ENCODE measurements around the gene ZP3. TPM values are rescaled to one million over a fixed set of nuclear protein-coding genes. Genes with fewer than 3 reads are reported as not detected.
"Not testable (repeated sequence)": the region's sequence is repeated elsewhere in the genome, so short reads cannot be mapped to it uniquely, and the experiment has no call there.

The ZP3 gene
- total and polyA plus RNA-seq, 4 donors = 0.38 to 3.2 (median 1.8) TPM

GRCh38 chr7:76467743-76468404 is 43.1 kb downstream of the ZP3 start:
- not testable (repeated sequence) for H3K9me3 ChIP-seq (ENCODE audit: control insufficient read depth, low read length); DNase-seq
- 84 to 88% methylated on average over 10 of the region's 14 CpGs for WGBS, 2 donors

GRCh38 chr7:76471556-76472221 is 46.9 kb downstream of the ZP3 start:
- H3K36me3 ChIP-seq (ENCODE audit: control insufficient read depth in 1 of 2, insufficient read depth in 2 of 2, low read length in 1 of 2); H3K27me3 ChIP-seq (ENCODE audit: control insufficient read depth in 1 of 2, insufficient read depth in 2 of 2, low read length in 1 of 2); intact Hi-C loops (cut with DNase I); H3K4me3 ChIP-seq (ENCODE audit: low read length in 2 of 2); DNase-seq; H3K4me1 ChIP-seq (ENCODE audit: control insufficient read depth in 1 of 2, insufficient read depth in 2 of 2, low read length in 2 of 2); ATAC-seq (ENCODE audit: low FRiP score); H3K27ac ChIP-seq (ENCODE audit: low read depth in 1 of 2, low read length in 2 of 2); H3K9me3 ChIP-seq (ENCODE audit: control insufficient read depth, low read length): not testable (repeated sequence)
- 86 to 88% methylated on average over 9 to 10 of the region's 10 CpGs for WGBS, 2 donors

More at GRCh38 chr7:76467743-76468404, 43.1 kb downstream of the ZP3 start:
- peak; percentile 37 for ATAC-seq (ENCODE audit: low FRiP score)
- H3K36me3 ChIP-seq (ENCODE audit: control insufficient read depth in 1 of 2, insufficient read depth in 2 of 2, low read length in 1 of 2); H3K27ac ChIP-seq (ENCODE audit: low read depth in 1 of 2, low read length in 2 of 2); H3K4me1 ChIP-seq (ENCODE audit: control insufficient read depth in 1 of 2, insufficient read depth in 2 of 2, low read length in 2 of 2); intact Hi-C loops (cut with DNase I); H3K4me3 ChIP-seq (ENCODE audit: low read length in 2 of 2); H3K27me3 ChIP-seq (ENCODE audit: control insufficient read depth in 1 of 2, insufficient read depth in 2 of 2, low read length in 1 of 2): not testable (repeated sequence)

DNA sequence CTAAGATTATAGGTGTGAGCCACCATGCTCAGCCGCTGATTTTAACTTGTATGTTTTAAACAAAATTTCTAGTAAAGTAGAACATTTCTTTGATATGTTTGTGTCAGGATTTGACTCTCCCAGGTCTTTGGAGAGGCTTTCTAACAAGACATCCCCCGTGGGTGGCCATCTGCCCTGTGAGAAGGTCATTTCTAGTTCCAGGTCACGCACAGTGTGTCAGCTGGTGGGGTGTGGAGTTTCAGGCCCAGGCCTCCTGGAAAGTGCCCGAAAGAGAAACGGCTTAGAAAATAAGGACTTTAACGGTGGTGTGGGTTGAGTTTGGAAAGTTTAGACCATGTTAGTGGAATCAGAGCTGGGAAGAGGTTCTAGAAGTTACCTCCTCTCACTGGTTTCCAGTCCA is 48.3 kb downstream of the ZP3 start:
- H3K27ac ChIP-seq (ENCODE audit: low read depth in 1 of 2, low read length in 2 of 2); ATAC-seq (ENCODE audit: low FRiP score); H3K36me3 ChIP-seq (ENCODE audit: control insufficient read depth in 1 of 2, insufficient read depth in 2 of 2, low read length in 1 of 2); H3K9me3 ChIP-seq (ENCODE audit: control insufficient read depth, low read length); intact Hi-C loops (cut with DNase I); DNase-seq; H3K4me3 ChIP-seq (ENCODE audit: low read length in 2 of 2); H3K27me3 ChIP-seq (ENCODE audit: control insufficient read depth in 1 of 2, insufficient read depth in 2 of 2, low read length in 1 of 2); H3K4me1 ChIP-seq (ENCODE audit: control insufficient read depth in 1 of 2, insufficient read depth in 2 of 2, low read length in 2 of 2): not testable (repeated sequence)
- WGBS, 2 donors = 93% methylated on average over 2 of the region's 6 CpGs

- H3K27me3 ChIP-seq (ENCODE audit: control insufficient read depth in 1 of 2, insufficient read depth in 2 of 2, low read length in 1 of 2); DNase-seq; H3K4me1 ChIP-seq (ENCODE audit: control insufficient read depth in 1 of 2, insufficient read depth in 2 of 2, low read length in 2 of 2); intact Hi-C loops (cut with DNase I); H3K9me3 ChIP-seq (ENCODE audit: control insufficient read depth, low read length); H3K27ac ChIP-seq (ENCODE audit: low read depth in 1 of 2, low read length in 2 of 2); ATAC-seq (ENCODE audit: low FRiP score); H3K36me3 ChIP-seq (ENCODE audit: control insufficient read depth in 1 of 2, insufficient read depth in 2 of 2, low read length in 1 of 2); H3K4me3 ChIP-seq (ENCODE audit: low read length in 2 of 2): not testable (repeated sequence)
- WGBS, 2 donors = 90% methylated on average over 2 to 5 of the region's 11 CpGs
These were observed 51.5 kb downstream of the ZP3 start for GRCh38 chr7:76476280-76476679.

DNA sequence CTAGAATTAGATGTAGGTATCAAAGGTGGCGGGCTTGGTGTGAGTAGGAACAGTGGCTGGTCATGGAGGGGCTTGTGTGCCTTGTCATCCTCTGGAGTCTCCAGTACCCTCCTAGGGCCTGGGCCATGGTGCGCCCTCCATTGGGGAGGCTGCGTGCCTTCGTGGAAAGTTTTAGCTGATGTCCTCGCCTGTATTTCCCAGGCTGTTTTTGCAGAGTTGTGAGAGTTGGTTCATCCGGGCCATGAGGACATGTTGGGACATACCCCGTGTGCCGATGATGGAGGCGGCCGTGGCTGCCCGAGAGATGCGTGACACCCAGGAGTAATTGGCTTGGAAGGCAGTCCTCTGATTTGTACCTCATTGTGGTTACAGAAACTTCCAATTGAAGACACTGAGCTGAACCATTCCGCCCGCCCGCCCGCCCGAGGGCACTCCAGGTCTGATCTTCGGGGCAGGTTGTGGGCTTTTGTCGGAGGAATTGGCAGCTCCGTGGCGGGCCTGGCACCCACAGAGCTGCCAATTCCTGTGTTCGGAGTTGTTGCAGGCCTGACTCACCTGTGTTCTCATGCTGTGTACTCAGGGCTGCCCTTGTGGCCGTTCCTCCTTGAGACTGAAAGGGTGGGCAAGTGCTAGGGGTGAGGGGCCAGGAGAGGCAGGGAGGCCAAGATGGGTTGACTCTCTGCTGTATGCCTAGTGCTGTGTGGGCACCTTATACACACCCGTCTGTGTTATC is 52.2 kb downstream of the ZP3 start:
- H3K27me3 ChIP-seq (ENCODE audit: control insufficient read depth in 1 of 2, insufficient read depth in 2 of 2, low read length in 1 of 2); H3K36me3 ChIP-seq (ENCODE audit: control insufficient read depth in 1 of 2, insufficient read depth in 2 of 2, low read length in 1 of 2); H3K4me3 ChIP-seq (ENCODE audit: low read length in 2 of 2); H3K9me3 ChIP-seq (ENCODE audit: control insufficient read depth, low read length); H3K27ac ChIP-seq (ENCODE audit: low read depth in 1 of 2, low read length in 2 of 2); H3K4me1 ChIP-seq (ENCODE audit: control insufficient read depth in 1 of 2, insufficient read depth in 2 of 2, low read length in 2 of 2); DNase-seq; intact Hi-C loops (cut with DNase I); ATAC-seq (ENCODE audit: low FRiP score): not testable (repeated sequence)
- 90 to 92% methylated on average over 13 to 23 of the region's 24 CpGs for WGBS, 2 donors

GRCh38 chr7:76479628-76480027 is 54.9 kb downstream of the ZP3 start:
- H3K4me3 ChIP-seq (ENCODE audit: low read length in 2 of 2); H3K4me1 ChIP-seq (ENCODE audit: control insufficient read depth in 1 of 2, insufficient read depth in 2 of 2, low read length in 2 of 2); H3K9me3 ChIP-seq (ENCODE audit: control insufficient read depth, low read length); H3K27me3 ChIP-seq (ENCODE audit: control insufficient read depth in 1 of 2, insufficient read depth in 2 of 2, low read length in 1 of 2); H3K27ac ChIP-seq (ENCODE audit: low read depth in 1 of 2, low read length in 2 of 2); intact Hi-C loops (cut with DNase I); DNase-seq; H3K36me3 ChIP-seq (ENCODE audit: control insufficient read depth in 1 of 2, insufficient read depth in 2 of 2, low read length in 1 of 2); ATAC-seq (ENCODE audit: low FRiP score): not testable (repeated sequence)
- WGBS, 2 donors = 88 to 91% methylated on average over 10 to 11 of the region's 11 CpGs

DNA sequence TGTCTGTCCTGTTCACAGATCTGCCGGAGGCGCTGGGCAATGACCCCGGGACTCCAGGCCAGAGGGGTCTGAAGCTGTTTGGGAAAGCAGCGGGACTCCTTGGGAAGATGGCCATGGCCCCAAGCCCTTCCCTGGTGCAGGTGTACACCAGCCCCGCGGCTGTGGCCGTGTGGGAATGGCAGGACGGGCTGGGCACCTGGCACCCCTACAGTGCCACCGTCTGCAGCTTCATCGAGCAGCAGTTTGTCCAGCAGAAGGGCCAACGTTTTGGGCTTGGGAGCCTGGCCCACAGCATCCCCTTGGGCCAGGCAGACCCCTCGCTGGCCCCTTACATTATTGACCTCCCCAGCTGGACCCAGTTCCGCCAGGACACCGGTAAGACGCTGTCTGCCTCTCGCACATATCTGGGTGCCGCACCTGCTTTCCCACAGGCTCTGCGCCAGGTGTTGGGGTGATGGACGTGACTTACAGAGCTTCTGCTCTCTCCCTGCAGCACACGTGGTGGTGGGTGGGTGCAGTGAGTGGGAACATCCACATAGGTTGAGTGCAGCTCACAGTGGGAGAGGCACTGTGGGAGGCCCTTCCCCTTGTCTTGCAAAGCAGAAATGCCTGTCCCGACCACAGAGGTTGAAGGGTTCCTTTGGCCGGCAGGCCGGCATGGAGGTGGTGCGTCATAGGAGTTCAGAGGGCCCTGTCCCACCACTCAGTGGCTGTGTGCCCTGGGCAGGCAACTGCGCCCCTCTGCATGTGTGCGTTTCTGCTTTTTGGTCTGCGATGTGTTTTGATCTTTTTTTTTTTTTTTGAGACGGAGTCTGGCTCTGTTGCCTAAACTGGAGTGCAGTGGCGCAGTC is 55.9 kb downstream of the ZP3 start:
- intact Hi-C loops (cut with DNase I); H3K27me3 ChIP-seq (ENCODE audit: control insufficient read depth in 1 of 2, insufficient read depth in 2 of 2, low read length in 1 of 2); H3K4me1 ChIP-seq (ENCODE audit: control insufficient read depth in 1 of 2, insufficient read depth in 2 of 2, low read length in 2 of 2); DNase-seq; ATAC-seq (ENCODE audit: low FRiP score); H3K36me3 ChIP-seq (ENCODE audit: control insufficient read depth in 1 of 2, insufficient read depth in 2 of 2, low read length in 1 of 2); H3K27ac ChIP-seq (ENCODE audit: low read depth in 1 of 2, low read length in 2 of 2); H3K4me3 ChIP-seq (ENCODE audit: low read length in 2 of 2); H3K9me3 ChIP-seq (ENCODE audit: control insufficient read depth, low read length): not testable (repeated sequence)
- 86 to 89% methylated on average over 19 to 29 of the region's 29 CpGs for WGBS, 2 donors

GRCh38 chr7:76482660-76483059 is 57.9 kb downstream of the ZP3 start:
- peak in 1 of 2 donors; percentile 76 for DNase-seq
- H3K9me3 ChIP-seq (ENCODE audit: control insufficient read depth, low read length); H3K27ac ChIP-seq (ENCODE audit: low read depth in 1 of 2, low read length in 2 of 2); intact Hi-C loops (cut with DNase I); H3K36me3 ChIP-seq (ENCODE audit: control insufficient read depth in 1 of 2, insufficient read depth in 2 of 2, low read length in 1 of 2); H3K27me3 ChIP-seq (ENCODE audit: control insufficient read depth in 1 of 2, insufficient read depth in 2 of 2, low read length in 1 of 2); H3K4me1 ChIP-seq (ENCODE audit: control insufficient read depth in 1 of 2, insufficient read depth in 2 of 2, low read length in 2 of 2); H3K4me3 ChIP-seq (ENCODE audit: low read length in 2 of 2); ATAC-seq (ENCODE audit: low FRiP score): not testable (repeated sequence)
- WGBS, 2 donors = 96% methylated on average over 24 of the region's 24 CpGs

Measured in aorta (tissue), 5 donors.